Stimulated activated CD4-positive, alpha-beta T cell treated with anti-CD3 and anti-CD28 coated beads, Interleukin-2, amount 100 ng/mL, for 48 hours (primary cell): ENCODE data around the gene SPATA12.

Experiments
- DNase-seq, 2 donors: peaks; one replicate each; pipeline ENCODE4 v3.0.0-alpha.2; 2020

Gene SPATA12

GRCh38 chr3:57060089-57060821 is at the start of gene SPATA12:
Gene SPATA12 (plus strand): TSS chr3:57060664. CDS start chr3:57073695, 13,031 bp downstream.
- no peak for DNase-seq

GRCh38 chr3:57011022-57011421 is 49.4 kb upstream of the SPATA12 start:
- no peak for DNase-seq

GRCh38 chr3:57012847-57013246 is 47.6 kb upstream of the SPATA12 start:
- no peak for DNase-seq

- DNase-seq, result no peak
Measured at GRCh38 chr3:57015350-57015729, 45.1 kb upstream of the SPATA12 start.

GRCh38 chr3:57015912-57016311 is 44.6 kb upstream of the SPATA12 start:
- no peak for DNase-seq

GRCh38 chr3:57017459-57017845 is 43.0 kb upstream of the SPATA12 start:
- DNase-seq, result no peak

- no peak for DNase-seq
Measured at GRCh38 chr3:57018246-57018645, 42.2 kb upstream of the SPATA12 start.

GRCh38 chr3:57019057-57019456 is 41.4 kb upstream of the SPATA12 start:
- no peak for DNase-seq

- DNase-seq, result no peak
Measured at GRCh38 chr3:57025237-57025636, 35.2 kb upstream of the SPATA12 start.

- DNase-seq, result no peak
Measured at GRCh38 chr3:57026944-57027343, 33.5 kb upstream of the SPATA12 start.

- no peak for DNase-seq
Measured at GRCh38 chr3:57029383-57029782, 31.1 kb upstream of the SPATA12 start.

- DNase-seq, result no peak
Measured at GRCh38 chr3:57029924-57030323, 30.5 kb upstream of the SPATA12 start.

GRCh38 chr3:57030721-57031120 is 29.7 kb upstream of the SPATA12 start:
- no peak for DNase-seq

- DNase-seq, result no peak
Measured at GRCh38 chr3:57031631-57032541, 28.6 kb upstream of the SPATA12 start.

GRCh38 chr3:57036952-57037351 is 23.5 kb upstream of the SPATA12 start:
- DNase-seq, result no peak

- no peak for DNase-seq
Measured at GRCh38 chr3:57038466-57039164, 21.8 kb upstream of the SPATA12 start.

GRCh38 chr3:57041674-57042073 is 18.8 kb upstream of the SPATA12 start:
- no peak for DNase-seq

- no peak for DNase-seq
Measured at GRCh38 chr3:57043518-57043917, 16.9 kb upstream of the SPATA12 start.

GRCh38 chr3:57046101-57046765 is 14.2 kb upstream of the SPATA12 start:
- no peak for DNase-seq

- no peak for DNase-seq
Measured at GRCh38 chr3:57048052-57048671, 12.3 kb upstream of the SPATA12 start.

GRCh38 chr3:57048728-57049127 is 11.7 kb upstream of the SPATA12 start:
- no peak for DNase-seq

GRCh38 chr3:57052662-57053061 is 7.8 kb upstream of the SPATA12 start:
- no peak for DNase-seq
